Stimulated activated CD8-positive, alpha-beta memory T cell treated with anti-CD3 and anti-CD28 coated beads, Interleukin-15, amount 100 ng/mL, for 24 hours (primary cell): ENCODE measurements around the gene SRF.
"Not testable (repeated sequence)": the region's sequence is repeated elsewhere in the genome, so short reads cannot be mapped to it uniquely, and the experiment has no call there.

Experiments used
- DNase-seq: peaks from one replicate; pipeline ENCODE4 v3.0.0-alpha.2; 2020; ENCODE audit warnings: low read depth

SRF gene

GRCh38 chr6:43170931-43171706 lies at the start of gene SRF:
TSS of gene SRF (plus strand) at chr6:43171269. CDS start at chr6:43171657, 388 bp downstream.
- peak; percentile 93 for DNase-seq

DNA sequence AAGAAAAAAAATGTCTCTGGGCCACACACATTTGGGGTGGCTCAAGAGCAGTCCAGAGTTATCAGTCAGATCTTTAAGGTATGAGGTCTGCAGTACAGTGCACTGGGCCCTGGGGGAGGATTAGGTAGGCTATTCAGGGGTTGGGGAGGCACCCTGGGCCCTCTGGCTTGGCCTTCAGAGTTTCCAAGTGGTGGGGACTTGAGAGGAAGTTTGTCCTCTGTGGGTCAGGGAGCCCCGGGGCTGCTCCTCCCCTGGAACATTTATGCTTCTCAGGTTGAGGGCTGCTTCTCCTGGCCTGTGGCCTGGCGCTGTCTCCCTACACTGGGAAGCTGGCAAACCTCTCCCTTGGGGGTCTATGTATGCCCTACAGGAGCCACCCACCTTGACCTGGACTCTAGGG lies 48.9 kb upstream of the SRF start:
- DNase-seq = no peak

DNA sequence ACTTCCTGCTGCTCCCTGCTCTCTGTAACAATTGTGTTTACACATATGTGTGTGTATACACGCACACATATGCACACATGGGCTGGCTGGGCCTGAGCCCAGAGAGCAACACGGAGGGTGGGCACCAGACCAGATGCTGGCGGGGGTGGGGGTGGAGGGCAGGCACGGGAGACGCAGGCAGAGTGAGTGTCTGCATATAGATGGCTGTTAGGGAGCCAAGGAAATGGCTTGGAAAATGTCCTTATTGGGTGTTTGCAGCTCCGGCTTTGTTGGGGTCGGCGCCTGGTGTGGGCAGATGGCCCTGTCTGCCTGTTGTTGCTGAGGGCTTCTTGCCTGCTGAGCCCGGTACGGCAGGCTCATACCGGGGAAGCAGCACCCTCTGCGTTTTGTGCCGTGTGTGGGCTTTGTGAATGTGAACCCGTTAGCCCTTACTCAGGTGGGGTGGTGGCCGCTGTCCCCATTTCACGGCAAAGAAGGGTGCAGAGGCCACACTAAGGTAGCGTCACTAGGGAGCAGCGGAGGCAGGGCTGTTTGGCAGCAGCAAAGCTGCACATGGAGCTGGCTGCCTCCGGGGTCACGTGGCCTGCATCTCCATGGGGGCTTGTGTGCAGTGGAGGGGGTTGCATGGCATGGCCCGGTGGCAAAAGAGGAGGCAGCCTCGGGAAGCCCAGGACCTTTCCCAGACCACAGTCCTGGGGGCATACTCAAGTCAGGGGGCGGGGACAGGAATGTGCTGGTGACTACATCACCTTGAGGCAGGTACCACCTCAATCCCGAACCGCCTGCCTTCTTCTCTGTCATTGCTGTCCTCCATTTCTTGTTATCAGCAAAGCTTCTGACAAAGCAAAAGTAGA lies 47.4 kb upstream of the SRF start:
- DNase-seq = no peak

GRCh38 chr6:43124481-43124880 lies 46.6 kb upstream of the SRF start:
- no peak for DNase-seq

GRCh38 chr6:43125119-43125518 lies 46.0 kb upstream of the SRF start:
- no peak for DNase-seq

GRCh38 chr6:43125555-43125954 lies 45.5 kb upstream of the SRF start:
- no peak for DNase-seq

GRCh38 chr6:43127180-43127579 lies 43.9 kb upstream of the SRF start:
- no peak for DNase-seq

GRCh38 chr6:43127877-43128276 lies 43.2 kb upstream of the SRF start:
- no peak for DNase-seq

GRCh38 chr6:43128926-43129325 lies 42.1 kb upstream of the SRF start:
- no peak for DNase-seq

DNA sequence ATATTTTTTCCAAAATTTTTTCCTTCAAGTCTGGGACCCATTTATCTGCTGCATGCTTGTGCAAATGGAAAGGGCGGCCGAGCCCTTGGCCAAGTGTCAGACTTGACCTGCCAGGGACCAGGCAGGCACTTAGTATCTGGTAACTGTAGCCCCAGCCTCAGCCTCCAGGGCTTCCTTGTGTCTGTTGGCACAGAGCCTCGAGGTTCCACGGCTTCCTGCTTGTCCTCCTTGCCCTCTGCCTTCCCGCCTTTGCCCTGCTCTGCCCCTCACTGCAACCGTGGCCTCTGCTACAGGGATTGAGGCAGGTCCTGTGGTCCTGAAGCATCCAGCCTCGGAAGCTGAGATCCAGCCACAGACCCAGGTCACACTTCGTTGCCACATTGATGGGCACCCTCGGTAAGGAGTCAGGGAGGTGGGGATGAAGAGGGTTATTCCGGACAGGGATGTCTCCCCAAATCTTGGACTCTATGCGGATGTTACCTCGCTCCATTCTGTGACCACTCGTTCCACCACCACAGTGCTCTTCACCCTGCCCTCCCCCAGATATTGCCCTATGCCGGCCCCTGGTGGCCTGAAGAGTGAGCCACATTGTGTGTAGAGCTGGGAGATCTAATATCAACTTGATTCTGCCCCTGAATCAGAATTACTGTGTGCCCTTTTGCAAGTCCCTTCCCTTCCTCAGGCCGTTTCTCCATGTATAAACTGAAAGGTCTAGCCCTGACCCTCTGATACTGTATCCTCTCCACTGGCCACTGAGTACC lies 41.5 kb upstream of the SRF start:
- DNase-seq = no peak

DNA sequence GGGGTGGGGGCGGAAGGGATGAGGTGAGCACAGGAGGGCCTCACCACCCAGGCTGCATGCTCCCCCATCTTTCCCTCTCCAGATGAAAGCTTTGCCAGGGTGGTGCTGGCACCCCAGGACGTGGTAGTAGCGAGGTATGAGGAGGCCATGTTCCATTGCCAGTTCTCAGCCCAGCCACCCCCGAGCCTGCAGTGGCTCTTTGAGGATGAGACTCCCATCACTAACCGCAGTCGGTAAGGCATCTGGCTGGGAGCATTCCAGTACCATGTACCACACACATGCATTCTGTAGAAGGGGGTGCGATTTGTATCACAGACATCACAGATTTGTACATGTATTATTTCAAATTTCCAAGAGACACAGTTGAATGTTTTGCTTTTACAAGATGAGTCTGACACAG lies 40.6 kb upstream of the SRF start:
- DNase-seq = no peak

- not testable (repeated sequence) for DNase-seq
Observed at GRCh38 chr6:43131379-43131778, 39.7 kb upstream of the SRF start.

DNA sequence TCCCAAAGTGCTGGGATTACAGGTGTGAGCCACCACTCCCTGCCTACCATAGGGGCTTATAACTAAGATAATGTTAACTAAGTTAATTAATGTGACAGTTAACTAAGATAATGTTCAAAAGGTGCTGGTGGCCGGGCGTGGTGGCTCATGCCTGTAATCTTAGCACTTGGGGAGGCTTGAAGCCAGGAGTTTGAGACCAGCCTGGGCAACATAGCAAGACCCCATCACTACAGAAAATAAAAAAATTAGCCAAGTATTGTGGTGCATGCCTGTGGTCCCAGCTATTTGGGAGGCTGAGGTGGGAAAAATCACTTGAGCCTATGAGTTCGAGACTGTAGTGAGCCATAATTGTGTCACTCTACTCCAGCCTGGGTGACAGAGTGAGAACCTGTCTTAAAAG lies 32.8 kb upstream of the SRF start:
- DNase-seq = no peak

DNA sequence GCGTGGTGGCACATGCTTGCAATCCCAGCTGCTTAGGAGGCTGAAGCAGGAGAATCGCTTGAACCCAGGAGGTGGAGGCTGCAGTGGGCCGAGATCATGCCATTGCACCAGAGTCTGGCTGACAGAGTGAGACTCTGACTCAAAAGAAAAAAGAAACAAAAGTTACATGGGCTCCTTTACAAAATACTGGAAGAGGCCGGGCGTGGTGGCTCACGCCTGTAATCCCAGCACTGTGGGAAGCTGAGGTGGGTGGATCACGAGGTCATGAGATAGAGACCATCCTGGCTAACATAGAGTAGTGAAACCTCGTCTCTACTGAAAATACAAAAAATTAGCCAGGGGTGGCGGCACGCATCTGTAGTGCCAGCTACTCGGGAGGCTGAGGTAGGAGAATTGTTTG lies 31.1 kb upstream of the SRF start:
- DNase-seq = not testable (repeated sequence)

DNA sequence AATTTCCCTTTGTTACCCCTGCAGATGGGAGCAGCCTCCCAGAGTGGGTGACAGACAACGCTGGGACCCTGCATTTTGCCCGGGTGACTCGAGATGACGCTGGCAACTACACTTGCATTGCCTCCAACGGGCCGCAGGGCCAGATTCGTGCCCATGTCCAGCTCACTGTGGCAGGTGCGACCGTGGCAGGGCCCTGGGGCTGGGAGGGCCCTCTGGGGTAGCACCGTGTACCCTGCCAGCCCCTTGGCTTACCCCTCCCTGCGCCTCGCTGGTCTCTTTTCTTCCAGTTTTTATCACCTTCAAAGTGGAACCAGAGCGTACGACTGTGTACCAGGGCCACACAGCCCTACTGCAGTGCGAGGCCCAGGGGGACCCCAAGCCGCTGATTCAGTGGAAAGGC lies 29.4 kb upstream of the SRF start:
- DNase-seq = no peak

DNA sequence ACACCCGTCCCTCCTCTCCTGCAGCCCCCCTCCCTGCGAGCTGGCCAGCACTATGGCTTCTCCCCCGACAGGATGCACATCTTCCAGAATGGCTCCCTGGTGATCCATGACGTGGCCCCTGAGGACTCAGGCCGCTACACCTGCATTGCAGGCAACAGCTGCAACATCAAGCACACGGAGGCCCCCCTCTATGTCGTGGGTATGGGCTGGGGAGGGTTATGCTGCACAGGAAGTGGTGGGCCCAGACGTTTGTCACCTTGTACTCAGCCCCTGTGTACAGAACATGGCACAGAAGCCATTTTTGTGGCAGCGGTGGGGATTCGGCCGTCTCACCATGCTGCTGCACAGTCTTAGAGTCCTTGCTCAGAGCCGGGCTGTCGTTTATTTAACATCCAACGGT lies 29.0 kb upstream of the SRF start:
- DNase-seq = no peak

- DNase-seq = peak; percentile 46
Observed at GRCh38 chr6:43143235-43144128, 27.6 kb upstream of the SRF start.

DNA sequence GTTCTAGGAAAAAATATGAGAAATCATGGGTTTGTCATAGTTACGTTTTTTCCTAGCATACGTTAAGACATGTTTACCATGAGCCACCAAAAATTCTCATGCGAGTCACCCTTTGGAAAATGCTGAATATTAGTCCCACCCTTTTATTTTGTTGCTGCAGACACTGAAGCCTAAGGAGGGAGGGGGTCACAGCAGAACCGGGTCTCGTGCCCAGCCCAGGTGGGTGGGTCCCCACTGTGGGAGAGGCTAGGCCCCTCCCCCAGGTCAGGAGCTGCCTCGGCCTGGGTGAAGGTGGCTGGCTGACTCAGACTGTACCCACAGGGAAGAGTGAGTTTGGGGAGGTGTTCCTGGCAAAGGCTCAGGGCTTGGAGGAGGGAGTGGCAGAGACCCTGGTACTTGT lies 26.2 kb upstream of the SRF start:
- DNase-seq = no peak

- DNase-seq = no peak
Observed at GRCh38 chr6:43146261-43146660, 24.8 kb upstream of the SRF start.

DNA sequence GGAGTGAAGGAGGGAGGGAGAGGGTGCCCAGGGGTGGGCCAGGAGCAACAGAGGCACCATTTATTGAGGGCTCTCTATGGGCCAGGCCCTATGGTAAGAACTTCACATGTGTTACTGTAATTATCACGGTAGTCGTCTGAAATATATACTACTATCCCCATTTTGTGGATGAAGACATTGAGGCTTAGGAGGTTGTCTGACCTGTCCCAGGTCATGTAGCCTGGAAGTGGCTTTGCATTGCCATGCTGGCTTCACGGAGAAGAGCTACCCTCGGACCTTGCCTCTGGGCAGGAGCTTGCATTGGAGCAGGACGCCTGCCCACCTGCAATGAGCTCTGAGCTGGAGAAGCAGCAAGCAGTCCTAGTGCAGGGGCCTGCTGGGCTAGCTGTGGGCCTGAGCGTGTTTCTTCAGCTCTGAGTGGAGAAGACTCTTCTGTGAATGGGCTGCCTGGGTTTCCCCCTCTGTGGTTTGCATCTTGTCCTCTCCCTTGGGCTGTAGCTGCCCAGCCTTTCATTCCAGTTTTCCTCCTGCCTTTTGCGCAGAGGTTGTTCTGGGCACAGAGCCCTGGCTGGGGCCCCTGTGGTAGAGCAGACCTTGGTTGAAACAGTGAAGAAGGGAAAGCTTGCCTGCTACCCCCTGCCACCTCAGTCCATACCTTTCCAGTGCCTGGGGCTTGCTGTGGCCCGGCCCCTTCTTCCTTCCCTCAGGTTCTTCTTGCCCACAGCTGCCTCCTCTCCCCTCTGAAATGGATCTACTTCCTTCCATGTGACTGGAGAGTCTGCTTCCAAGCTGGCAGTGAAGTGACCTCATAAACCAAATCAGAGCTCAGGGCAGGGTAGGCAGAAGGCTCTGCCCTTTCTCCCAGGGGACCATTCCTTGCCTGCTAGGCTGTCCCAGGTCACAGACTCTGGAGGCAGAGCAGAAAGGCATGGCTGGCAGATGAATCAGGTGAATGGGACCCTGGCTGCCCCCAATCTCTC lies 24.1 kb upstream of the SRF start:
- DNase-seq = no peak
